GM12865 (cell line): ENCODE data around the gene HINFP.

Experiments
- DNase-seq: peaks from one replicate; pipeline ENCODE4 v3.0.0; 2010; ENCODE audit warnings: low read depth
- H3K4me3 ChIP-seq: 2 replicates; pipeline ENCODE4 v1.5.1; 2011; ENCODE audit warnings: mild to moderate bottlenecking, low read depth, low read length, control low read depth
- TF ChIP-seq, protein P1 (sequence below): IDR thresholded peaks from 2 replicates; pipeline ENCODE4 v1.5.1; 2011; ENCODE audit warnings: low read length, control low read depth, low read depth, inconsistent platforms; ENCODE audit not compliant: insufficient read depth; ENCODE audit errors: missing control alignments

HINFP gene

GRCh38 chr11:119112314-119113020, 8.9 kb upstream of the HINFP start:
- no peak overlapping the region for H3K4me3 ChIP-seq
- TF ChIP-seq, protein P1, sequence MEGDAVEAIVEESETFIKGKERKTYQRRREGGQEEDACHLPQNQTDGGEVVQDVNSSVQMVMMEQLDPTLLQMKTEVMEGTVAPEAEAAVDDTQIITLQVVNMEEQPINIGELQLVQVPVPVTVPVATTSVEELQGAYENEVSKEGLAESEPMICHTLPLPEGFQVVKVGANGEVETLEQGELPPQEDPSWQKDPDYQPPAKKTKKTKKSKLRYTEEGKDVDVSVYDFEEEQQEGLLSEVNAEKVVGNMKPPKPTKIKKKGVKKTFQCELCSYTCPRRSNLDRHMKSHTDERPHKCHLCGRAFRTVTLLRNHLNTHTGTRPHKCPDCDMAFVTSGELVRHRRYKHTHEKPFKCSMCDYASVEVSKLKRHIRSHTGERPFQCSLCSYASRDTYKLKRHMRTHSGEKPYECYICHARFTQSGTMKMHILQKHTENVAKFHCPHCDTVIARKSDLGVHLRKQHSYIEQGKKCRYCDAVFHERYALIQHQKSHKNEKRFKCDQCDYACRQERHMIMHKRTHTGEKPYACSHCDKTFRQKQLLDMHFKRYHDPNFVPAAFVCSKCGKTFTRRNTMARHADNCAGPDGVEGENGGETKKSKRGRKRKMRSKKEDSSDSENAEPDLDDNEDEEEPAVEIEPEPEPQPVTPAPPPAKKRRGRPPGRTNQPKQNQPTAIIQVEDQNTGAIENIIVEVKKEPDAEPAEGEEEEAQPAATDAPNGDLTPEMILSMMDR, result no peak
- DNase-seq, result no peak

GRCh38 chr11:119113716-119114115, 7.7 kb upstream of the HINFP start:
- TF ChIP-seq, protein P1, result no peak
- no peak overlapping the region for H3K4me3 ChIP-seq
- DNase-seq, result no peak

- TF ChIP-seq, protein P1, result no peak
- no peak overlapping the region for H3K4me3 ChIP-seq
- DNase-seq, result no peak
Measured at GRCh38 chr11:119114351-119114750, 7.0 kb upstream of the HINFP start.

DNA sequence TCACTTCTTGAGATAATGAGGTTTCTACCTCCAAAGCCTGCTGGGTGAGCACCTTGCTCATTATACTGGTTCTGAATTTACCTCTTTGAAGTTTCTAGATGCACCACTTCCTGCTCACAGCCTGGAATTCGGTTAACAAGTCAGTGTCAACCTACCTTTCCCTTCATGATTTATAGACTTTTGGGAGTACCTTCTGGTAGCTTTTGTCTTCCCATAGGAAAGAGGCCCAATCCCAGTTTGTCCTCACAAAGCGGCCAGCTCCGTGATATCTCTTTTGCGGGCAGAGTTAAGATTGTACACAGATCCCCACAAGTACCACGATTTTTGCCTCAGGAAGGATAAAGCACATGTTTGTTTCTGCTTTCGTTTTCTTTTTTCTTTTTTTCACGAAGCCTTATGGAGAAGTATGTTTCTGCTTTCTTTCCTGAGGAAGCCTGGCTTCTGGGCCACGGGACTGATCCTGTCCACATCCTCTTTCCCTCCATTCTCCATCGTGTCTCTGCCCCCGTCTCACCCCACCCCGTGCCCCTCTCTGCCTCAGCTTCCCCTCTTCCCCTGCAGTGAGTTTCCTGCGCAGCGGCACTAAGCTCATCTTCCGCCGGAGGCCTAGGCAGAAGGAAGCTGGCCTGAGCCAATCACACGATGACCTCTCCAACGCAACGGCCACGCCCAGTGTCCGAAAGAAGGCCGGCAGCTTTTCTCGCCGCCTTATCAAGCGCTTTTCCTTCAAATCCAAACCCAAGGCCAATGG, 5.7 kb upstream of the HINFP start:
- no peak for DNase-seq
- H3K4me3 ChIP-seq, result no peak overlapping the region
- TF ChIP-seq, protein P1, result no peak

- no peak for DNase-seq
- TF ChIP-seq, protein P1, result no peak
- no peak overlapping the region for H3K4me3 ChIP-seq
Measured at GRCh38 chr11:119116235-119116594, 5.2 kb upstream of the HINFP start.

GRCh38 chr11:119116601-119117000, 4.8 kb upstream of the HINFP start:
- TF ChIP-seq, protein P1, result no peak
- no peak for DNase-seq
- H3K4me3 ChIP-seq, result no peak overlapping the region
